Kasumi-1 (cell line): ENCODE data around the gene PRKCE.

Experiments used
- DNase-seq, 2 experiments: peaks; one replicate each; lab custom pipeline; 2025; lab: John Stamatoyannopoulos, UW

Gene PRKCE

DNA sequence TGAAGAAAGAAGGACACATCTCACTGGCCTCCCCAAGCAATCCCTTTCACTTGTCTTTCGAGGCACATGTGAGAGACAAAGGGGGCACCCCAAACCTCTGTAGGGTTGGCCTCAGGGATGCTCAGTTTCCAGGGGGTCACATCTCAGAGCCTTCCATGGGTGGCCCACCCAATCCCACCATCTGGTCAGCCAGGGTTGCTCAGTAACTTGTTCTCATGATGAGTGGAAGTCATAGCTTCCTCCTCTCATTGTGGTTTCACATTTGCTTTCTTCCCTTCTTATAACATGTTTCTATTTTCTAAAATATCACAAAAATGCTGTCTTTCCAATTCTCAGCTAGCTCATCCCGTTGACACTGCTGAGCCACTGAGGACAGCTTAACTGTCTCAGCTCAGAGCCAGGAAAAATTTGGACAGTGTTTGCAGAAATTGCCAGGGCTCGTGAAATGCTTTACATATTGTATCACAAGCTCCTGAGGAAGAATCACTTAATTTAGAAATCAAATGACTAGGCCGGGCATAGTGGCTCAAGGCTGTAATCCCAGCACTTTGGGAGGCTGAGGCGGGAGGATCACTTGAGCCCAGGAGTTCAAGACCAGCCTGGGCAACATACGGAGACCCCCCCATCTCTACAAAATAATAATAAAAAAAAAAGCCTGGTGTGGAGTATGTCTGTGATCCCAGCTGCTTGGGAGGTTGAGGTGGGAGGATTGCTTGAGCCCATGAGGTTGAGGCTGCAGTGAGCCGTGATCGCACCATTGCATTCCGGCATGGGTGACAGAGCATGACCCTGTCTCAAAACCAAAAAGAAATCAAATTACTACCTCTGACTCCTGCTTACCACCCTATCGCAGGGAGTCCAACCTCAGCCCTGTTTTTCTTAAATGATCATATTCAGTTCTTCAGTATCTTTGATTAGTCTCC is 129.3 kb downstream of the PRKCE start:
- no peak for DNase-seq

DNA sequence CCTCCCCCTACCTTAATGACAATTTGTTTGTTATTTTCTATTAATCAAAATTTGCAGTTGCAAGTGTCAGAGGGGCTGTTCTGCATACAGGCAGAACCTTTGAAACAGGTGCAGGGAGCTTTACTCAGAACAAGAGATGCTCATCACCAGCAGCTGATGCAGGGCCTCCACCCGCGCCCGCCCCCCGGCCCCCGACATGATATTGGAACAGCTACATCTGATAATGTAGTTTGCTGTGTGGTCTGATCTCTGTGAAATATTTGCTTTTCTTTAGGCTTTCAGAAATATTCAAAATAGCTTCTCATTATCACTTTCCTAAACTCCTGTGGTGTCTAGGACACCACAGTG is 130.0 kb downstream of the PRKCE start:
- no peak for DNase-seq

DNA sequence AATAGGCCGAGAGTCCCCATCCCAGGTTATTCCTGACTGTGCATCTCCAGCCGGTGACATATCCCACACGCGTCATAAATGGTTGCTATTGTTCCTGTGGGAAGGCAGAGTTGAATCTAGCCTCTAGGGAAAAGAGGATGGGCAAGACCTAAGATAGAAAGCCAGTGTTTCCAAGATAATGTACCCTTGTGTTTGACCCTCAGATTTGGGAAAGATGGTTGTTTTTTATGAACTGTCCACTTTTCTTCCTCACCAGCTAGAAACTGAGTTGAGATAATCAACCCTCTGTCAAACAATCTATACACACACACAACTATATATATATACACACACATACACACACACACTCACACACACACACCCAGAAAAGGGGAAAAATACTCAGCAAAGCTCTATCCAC is 131.0 kb downstream of the PRKCE start:
- no peak for DNase-seq

DNA sequence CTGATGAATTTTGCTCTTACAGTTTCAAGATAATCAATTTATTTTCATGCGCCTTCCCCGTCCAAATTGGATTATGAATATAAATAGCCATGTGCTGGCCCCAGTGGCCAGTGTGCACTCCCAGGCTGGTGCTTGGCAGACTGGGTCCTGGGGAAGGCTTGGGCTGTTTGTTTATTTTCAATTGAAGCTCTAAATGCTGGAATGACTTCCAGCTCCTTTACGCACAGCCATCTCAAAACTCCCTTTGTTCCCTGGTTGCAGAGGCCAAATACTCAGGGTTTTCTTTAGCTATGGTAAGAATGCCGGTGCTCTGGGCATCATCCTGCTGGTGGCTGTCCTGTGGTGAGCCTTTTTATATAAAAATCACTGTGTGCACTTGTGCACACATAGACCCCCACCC is 131.5 kb downstream of the PRKCE start:
- DNase-seq: no peak

DNA sequence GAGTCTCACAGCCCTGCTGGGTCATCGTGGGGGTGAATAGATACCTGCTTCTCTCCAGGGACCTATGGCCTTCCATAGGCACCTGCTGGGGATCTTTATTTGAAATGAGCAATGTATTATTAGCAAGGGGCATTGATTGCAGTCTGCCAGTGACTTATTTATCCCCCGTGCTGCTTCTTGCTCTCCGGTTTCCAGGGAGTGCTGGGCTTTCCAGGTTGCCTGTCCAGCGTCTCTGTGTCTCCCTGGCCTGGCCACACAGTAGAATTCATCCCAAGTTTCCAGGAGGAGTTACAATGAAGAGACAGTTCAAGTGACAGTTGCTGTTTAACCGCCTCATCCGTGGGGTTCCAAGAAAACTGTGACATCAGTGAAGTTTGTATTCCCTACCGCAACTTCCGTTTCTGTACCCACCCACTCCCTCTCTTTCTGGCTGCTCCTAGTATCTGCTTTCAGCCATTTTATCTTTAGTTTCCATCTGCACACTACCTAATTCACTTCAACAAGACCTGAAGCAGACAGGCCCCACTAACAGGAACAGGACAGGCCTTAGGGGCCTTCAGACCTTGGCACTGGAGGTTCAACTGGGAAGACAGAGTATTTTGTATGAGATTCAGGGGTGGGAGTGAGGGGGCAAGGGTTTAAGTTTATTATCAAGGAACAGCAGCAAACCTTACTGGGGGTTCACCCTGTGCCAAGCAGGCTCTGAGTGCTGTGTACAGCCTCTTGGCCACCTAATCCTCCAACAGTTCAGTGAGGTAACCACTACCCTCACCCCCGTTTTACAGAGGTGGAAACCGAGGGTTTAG is 134.8 kb downstream of the PRKCE start:
- DNase-seq: no peak

DNA sequence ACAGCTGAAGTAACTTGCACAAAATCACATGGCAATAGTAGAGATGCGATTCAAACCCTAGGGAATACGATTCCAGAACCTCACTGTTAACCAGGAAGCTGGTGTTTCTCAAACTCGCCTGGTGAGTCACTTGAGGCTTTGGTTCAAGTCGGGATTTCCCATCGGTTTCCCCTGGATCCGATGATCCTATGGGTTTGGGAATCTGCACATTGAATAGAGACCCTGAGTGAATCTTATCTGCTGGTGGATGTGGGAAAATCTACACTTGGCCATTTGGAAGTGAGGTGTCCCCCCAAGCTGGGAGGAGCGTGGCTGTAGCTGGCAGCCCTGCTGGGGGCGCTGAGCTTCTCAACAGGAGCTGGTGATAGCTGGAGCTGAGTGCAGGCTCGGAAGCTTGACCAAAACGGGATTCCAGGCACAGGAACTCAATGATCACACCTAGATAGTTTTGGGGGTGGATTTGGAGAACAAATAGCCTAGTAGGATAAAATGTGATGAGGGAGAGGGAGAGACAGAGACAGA is 135.4 kb downstream of the PRKCE start:
- no peak for DNase-seq

DNA sequence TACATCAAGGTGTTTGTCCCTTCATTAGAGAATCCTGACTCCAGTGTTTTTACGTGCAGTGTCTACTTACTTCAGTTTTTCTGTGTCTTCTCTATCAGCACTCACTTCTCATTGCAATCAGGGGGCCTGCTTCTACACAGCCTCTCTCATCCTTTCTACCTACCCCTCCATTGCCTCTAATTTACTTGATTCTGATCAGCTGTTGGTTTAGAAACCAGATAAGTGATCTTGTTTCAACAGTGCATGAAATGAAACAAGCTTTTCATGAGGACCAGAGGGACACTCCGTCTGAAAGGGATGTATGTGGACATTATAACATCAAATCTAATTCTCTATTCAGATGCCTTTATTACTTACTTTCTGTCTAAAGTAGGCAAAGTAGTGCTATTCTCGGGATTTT is 136.9 kb downstream of the PRKCE start:
- no peak for DNase-seq

DNA sequence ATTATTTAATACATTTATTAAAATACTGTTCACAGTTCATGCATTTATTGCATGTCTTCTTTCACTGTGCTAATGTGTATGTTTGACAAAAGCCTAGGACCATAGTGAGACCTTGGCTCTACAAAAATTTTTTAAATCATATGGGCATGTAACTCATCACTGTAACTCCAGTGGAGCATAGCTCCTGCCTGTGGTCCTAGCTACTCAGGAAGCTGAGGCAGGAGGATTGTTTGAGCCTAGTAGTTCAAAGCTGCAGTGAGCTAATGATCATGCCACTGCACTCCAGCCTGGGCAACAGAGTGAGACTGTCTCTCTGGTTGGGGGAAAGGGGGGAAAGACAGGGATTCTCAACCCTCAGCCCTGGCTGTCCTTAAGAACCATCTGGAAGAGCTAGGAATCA is 137.8 kb downstream of the PRKCE start:
- no peak for DNase-seq

DNA sequence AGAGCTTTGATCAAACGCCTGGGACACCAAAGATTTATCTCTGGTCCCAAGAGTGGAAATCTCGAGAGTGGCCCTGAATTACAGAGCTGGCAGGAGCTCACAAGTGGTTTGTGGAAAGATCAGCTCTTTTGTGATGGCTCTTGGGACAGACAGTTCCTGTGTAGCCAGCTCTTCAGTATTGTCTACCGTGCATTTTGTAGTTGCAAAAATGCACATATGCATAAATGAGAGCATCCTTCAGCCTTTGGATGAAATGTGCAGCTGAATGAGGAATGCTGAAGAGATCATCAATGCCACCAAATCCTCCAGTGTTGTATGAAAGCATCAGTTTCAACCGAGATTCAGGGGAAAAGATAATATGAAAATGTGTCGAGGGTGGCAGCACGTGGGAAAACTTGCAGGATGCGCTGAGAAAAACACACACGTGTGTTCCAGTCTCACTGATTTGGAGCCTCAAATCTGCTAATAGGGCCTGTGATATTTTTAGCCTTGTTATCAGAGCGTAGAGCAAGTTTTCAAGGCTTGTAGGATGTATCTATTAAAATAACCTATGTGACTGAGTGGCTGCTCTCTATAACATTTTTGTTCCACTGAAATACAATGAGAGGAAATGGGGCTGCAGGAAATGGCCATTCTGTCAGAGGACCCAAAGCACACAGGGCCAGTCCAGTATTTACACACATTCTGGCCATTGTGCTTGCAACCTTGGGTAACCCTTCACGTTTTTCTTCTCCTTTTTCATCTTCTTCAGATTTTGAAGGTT is 138.7 kb downstream of the PRKCE start:
- DNase-seq: no peak

DNA sequence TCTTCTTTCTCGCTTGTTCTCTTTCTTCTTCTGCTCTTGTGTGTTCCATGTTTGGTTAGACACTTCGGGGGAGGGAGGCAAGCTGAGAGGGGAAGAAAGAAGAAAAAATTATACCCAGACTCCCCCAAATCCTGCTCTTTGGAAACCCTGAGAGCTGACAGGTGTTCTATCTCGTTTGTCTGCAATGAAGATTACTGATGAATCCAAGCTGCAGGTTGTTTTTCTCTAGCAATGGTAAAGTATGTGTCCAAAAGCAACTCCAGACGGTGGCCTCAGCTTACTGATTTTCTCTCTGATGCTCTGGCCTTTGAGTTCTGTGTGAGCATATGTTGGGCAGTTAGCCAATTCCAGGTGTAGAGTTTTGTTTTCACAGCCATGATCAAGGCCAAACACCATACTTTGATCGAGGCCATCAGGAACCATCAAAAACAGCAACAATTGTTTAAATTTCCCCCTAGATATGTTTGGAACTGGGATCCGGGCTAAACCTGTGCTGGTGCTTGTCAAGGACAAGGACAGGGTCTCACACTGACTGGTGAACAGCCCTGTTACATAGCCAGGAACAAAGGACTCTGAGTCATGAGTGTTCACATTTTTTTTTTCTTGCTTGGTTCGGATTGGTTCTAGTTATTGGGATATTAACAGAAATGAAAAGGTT is 142.0 kb downstream of the PRKCE start:
- DNase-seq: no peak

DNA sequence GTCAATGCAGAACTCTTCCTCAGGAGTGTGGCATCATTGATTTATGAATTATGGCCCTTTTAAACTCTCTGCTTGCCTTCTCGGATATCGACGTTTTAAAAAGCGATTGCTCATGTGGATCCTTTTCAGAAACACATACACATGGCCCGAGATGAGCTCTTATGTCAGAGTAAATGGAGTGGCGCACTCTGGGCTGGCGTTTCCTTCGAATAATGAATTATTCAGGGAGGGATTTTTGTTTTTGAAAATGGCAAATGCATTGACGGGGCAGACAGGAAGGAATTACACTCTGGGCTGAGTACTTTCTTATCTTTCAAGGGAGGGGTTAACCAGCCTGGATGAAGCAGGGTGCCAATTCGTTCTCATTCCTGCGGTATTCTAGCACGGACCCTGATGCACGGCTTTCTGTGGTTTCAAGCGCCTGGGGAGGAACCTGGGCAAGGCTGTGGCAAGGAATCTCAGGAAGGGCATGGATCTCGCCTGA is 142.7 kb downstream of the PRKCE start:
- no peak for DNase-seq

DNA sequence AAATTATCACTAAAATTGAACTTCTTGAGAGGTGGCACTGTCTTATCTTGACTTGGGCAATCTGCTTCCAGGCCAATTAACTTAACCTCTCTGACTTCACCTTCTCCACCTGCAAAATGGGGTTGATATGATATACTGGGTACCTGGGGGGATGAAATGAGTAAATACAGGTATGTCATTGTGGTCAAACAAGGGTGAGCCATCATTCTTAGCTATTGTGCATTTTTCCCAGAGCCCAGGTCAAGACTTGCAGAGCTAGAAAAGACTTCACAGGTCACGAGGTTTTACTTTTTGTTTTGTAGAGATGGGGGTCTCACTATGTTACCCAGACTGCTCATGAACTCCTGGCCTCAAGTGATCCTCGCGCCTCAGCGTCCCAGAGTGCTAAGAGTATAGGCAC is 145.0 kb downstream of the PRKCE start:
- DNase-seq: no peak

DNA sequence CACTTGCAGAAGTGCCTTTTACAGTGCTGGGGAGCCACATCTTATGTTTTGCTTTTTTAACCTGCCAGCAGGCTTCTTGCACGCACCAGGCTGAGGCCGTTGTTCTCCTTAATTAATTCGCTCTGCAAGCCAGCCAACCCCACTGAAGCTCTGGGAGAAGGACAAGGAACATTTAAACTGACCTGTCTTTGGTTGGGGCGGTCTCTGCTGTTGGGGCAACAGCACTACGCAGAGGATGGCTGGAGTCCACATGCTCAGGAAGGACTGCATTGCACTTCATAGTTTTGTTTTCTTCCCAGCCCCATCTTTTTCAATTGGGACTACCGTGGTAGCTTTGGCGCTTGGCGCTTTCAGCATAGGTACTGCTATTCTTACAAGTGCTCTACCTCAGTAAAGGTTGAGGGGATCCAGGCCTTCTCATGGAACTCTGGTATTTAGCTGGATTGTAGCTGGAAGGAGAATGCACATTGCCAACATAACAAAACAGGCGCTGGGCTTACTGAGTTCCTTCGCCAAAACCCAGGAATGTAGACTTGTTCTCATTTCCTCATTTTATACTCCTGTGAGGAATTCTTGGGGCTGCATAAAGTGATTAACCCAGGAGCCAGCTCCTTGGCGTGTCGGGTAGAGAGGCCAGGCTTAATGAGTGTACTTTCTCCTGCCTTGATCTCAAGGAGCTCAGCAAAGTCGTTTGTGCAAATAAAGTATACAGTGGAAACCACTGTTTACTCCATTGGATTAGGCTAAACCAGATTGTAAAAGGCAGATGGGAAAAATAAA is 146.2 kb downstream of the PRKCE start:
- no peak for DNase-seq

DNA sequence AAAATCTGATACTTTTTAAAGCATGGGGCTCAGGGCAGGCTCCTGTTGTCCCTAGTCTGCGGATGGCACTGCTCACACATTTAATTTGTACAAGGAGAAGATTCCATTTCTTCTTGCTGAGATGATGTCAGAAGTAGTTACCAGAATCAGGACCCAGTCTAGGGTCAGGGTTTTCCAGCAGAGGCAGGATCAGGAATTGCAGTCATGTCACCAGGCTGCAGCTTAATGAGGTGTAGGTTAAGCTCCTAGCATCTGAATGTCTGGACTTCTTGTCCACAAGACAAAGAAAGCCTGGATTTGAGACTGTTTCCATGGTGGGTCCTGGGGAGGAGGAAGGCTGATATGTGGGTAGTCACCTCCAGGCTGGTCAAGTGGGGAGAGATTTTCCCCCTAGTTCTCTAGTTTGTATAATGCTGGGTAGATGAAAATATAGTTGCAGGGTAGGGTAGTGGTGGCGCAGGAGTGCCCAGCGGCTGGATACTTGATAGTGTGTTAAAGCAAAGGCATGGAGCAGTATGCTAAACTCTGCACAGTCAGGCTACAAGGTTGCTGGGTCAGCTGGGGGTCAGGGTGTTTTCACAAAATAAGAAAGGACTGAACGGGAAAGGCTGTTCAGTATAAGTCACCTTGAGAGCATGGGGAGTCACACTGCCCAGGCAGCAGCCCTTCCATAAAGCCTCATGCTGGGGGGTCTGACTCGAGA is 148.4 kb downstream of the PRKCE start:
- no peak for DNase-seq

DNA sequence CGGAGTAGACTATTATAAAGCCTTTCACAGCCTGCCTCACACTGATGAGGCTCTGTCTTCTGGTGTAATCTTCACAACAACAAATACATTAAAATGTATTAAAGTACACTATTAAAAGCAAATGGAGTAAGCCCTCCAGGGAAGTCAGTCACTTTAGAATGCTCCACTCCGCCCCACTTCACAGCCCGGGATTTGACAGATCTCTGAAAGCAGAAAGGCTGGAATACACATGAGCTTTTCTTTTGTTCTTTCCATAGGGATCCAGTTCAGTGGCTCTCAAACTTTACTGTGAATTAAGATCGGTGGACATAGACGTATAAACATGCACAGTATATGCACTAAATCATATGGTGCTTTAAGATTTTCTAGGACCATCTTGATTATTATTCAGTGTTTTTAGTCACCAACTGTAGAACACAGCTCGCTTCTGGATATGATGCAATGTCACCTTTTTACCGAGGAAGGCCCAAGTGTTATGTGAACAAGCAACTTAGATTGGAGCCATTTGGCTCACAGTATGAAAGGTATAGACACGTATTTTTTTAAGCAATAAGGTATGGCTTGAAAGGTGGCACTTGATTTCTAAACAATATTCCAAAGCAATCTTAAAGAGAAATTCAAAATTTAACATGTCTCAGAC is 151.1 kb downstream of the PRKCE start:
- no peak for DNase-seq

DNA sequence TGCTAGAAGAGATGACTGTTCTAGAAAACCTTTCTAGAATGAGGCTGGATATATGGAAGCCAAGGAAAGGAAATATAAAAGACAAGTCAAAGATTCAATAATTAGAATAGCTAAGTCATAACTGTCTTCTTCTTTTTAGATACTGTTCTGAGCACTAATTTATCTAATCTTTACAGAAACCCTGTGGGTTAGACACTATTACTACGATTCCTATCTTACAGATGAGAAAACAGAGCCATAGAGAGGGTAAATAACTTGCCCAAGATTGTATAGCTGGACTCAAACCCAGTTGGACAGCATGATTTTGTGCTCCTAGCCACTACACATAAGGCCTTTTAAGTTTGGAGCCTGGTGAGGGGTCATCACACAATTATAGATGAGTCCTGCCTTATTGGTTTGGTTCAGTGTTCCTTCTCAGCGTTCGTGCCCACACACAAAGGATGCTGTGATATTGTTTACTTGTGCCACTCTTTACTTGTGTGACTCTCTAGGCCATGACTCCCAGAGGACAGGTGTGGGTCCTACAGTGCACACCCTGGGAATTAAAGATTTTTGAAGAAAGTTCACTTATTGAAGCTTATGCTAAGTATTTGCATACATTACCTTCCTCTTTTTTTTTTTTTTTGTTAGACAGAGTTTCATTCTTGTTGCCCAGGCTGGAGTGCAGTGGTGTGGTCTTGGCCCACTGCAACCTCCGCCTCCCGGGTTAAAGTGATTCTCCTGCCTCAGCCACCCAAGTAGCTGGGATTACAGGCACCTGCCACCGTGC is 153.7 kb downstream of the PRKCE start:
- no peak for DNase-seq

DNA sequence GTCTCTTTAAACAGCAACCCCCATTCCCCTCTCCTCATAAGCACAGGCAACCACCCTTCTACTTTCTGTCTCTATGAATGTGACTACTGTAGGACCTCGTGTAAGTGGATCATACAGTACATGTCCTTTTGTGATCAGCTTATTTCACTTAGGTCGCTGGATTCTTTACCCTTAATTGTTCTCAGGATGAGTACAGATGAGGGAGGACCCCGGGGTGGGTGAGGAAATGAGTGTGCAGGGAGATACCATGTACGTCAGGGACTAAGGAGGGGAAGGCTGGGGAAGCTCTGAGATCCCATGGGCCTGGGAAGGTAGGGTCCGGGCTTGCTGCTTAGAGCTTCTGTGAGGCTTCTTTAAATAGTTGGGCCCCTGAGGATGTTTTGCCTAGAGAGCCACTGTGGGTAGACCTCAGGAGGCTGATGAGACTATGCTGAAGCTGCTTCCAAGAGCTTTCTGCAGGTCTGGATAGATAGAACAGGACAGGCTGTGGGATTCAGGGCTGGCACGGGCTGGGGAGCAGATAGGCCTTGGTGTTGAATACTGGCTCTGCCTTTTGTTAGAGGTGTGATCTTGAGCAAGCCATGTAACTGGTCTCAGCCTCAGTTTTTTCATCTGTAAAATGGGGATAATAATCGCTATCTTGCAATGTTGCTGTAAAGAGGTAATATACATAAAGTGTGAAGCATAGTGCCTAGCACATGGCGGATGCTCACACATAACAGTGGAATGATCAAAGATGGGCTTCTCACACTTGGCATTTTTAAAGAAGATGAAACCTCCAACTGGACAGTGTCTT is 155.3 kb downstream of the PRKCE start:
- no peak for DNase-seq

DNA sequence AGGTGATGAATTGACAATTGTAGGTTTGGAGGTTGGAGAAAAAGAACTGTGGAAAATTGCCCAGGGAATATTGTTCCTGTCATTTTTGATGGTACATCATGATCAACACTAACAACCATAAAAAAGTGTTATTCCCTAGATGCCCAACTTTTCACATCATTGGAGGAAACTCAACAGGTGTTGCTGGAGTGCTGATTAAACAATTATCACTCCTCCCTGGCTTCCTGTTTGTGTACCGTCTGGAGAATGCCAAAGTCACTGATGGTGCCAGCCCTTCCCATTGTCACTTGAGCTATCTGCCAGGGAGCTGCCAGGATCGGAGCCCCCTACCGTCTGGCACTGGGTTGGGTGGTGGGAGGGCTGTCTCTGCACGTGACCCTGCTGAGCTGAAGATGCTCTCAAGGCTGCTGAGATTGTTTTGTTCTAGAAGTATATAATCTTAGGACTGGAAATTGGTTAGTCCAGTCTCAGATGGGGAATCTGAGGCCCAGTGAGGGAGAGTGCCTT is 156.9 kb downstream of the PRKCE start:
- DNase-seq: no peak
